GM23338 (cell line): Measurements from ENCODE around the gene KIF3B. TPM values are rescaled to one million over a fixed set of nuclear protein-coding genes. Genes with fewer than 3 reads are reported as not detected.

Experiments used
- ATAC-seq: fragments of 200-7000 bp; cut with Tn5 transposase; 3 replicates; pipeline ENCODE4 v1.9.1; 2020
- DNase-seq: peaks from one replicate; pipeline ENCODE4 v3.0.0-alpha.2; 2015; ENCODE audit warnings: low spot score
- H2AFZ ChIP-seq: fragments of 200-600 bp; sonication (generic); 2 replicates; pipeline ENCODE4 v1.8.0; 2016; ENCODE audit warnings: antibody characterized with exemption, mild to moderate bottlenecking, moderate library complexity
- H3F3A ChIP-seq: fragments of 200-600 bp; sonication (generic); replicated peaks from 2 replicates; pipeline ENCODE4 v1.8.0; 2017; ENCODE audit warnings: antibody characterized with exemption, mixed run types, low read depth
- H3K27ac ChIP-seq: fragments of 200-600 bp; sonication (generic); 2 replicates; pipeline ENCODE4 v1.6.1; 2016; ENCODE audit warnings: low read depth
- H3K27me3 ChIP-seq: fragments of 200-600 bp; sonication (generic); 2 replicates; pipeline ENCODE4 v1.8.0; 2016; ENCODE audit warnings: mild to moderate bottlenecking, mixed run types, moderate library complexity; ENCODE audit not compliant: insufficient read depth
- H3K36me3 ChIP-seq: fragments of 200-600 bp; sonication (generic); 2 replicates; pipeline ENCODE4 v1.8.0; 2016; ENCODE audit warnings: mild to moderate bottlenecking; ENCODE audit not compliant: insufficient read depth
- H3K4me1 ChIP-seq: fragments of 200-600 bp; sonication (generic); 2 replicates; pipeline ENCODE4 v1.8.0; 2016; ENCODE audit warnings: mild to moderate bottlenecking, moderate library complexity; ENCODE audit not compliant: insufficient read depth
- H3K4me2 ChIP-seq: fragments of 200-600 bp; sonication (generic); 2 replicates; pipeline ENCODE4 v1.7.1; 2017; ENCODE audit warnings: mixed run types
- H3K4me3 ChIP-seq: fragments of 200-600 bp; sonication (generic); 2 replicates; pipeline ENCODE4 v1.6.1; 2016; ENCODE audit warnings: mixed run types
- H3K79me2 ChIP-seq: fragments of 200-600 bp; sonication (generic); replicated peaks from 2 replicates; pipeline ENCODE4 v1.8.0; 2017; ENCODE audit warnings: mild to moderate bottlenecking; ENCODE audit not compliant: insufficient read depth
- H3K9me2 ChIP-seq: fragments of 200-600 bp; sonication (generic); 2 replicates; pipeline ENCODE4 v1.8.0; 2017; ENCODE audit not compliant: insufficient read depth
- H4K20me1 ChIP-seq: fragments of 200-600 bp; sonication (generic); replicated peaks from 2 replicates; pipeline ENCODE4 v1.8.0; 2017; ENCODE audit warnings: mild to moderate bottlenecking; ENCODE audit not compliant: insufficient read depth
- H3K27ac Mint-ChIP-seq: 2 replicates; pipeline ENCODE4 v1.8.0; 2020; ENCODE audit warnings: inconsistent platforms, mild to moderate bottlenecking, moderate library complexity, mixed read lengths
- H3K27me3 Mint-ChIP-seq: 3 replicates; pipeline ENCODE4 v1.8.0; 2022; ENCODE audit warnings: low read depth, mild to moderate bottlenecking, moderate library complexity, mixed read lengths, inconsistent platforms; ENCODE audit not compliant: insufficient read depth, poor library complexity
- H3K36me3 Mint-ChIP-seq: 3 replicates; pipeline ENCODE4 v1.8.0; 2021; ENCODE audit warnings: low read depth, mild to moderate bottlenecking, inconsistent platforms, moderate library complexity, mixed read lengths
- H3K4me1 Mint-ChIP-seq: 3 replicates; pipeline ENCODE4 v1.8.0; 2020; ENCODE audit warnings: mild to moderate bottlenecking, inconsistent platforms, mixed read lengths
- H3K4me3 Mint-ChIP-seq: 3 replicates; pipeline ENCODE4 v1.8.0; 2021; ENCODE audit warnings: moderate library complexity, mild to moderate bottlenecking, inconsistent platforms, mixed read lengths
- H3K9me3 Mint-ChIP-seq: 3 replicates; pipeline ENCODE4 v1.8.0; 2020; ENCODE audit warnings: moderate library complexity, mild to moderate bottlenecking, inconsistent platforms, mixed read lengths
- CREB1 ChIP-seq: fragments of 250-450 bp; sonication (Bioruptor Pico); IDR thresholded peaks from 2 replicates; pipeline ENCODE4 v1.5.0; 2020; ENCODE audit warnings: low read depth, mild to moderate bottlenecking, moderate library complexity
- ETS1 ChIP-seq: IDR thresholded peaks from 2 replicates; pipeline ENCODE4 v1.6.1; 2016; ENCODE audit warnings: antibody characterized with exemption
- EZH2 ChIP-seq: fragments of 200-600 bp; sonication (generic); IDR thresholded peaks from one replicate; pipeline ENCODE4 v1.8.0; 2017; ENCODE audit warnings: antibody characterized with exemption, mild to moderate bottlenecking, low read depth; ENCODE audit not compliant: unreplicated experiment
- EZH2phosphoT487 ChIP-seq: fragments of 200-600 bp; sonication (generic); IDR thresholded peaks from one replicate; pipeline ENCODE4 v1.8.1; 2018; ENCODE audit warnings: antibody characterized with exemption; ENCODE audit not compliant: unreplicated experiment
- NANOG ChIP-seq: IDR thresholded peaks from 2 replicates; pipeline ENCODE4 v1.6.1; 2016; ENCODE audit warnings: antibody characterized with exemption, borderline replicate concordance
- POLR2AphosphoS5 ChIP-seq: IDR thresholded peaks from 2 replicates; pipeline ENCODE4 v1.6.1; 2016; ENCODE audit warnings: antibody characterized with exemption, low read depth
- REST ChIP-seq: IDR thresholded peaks from one replicate; pipeline ENCODE4 v1.6.1; 2018; ENCODE audit warnings: antibody characterized with exemption; ENCODE audit not compliant: unreplicated experiment
- ZNF331 ChIP-seq: fragments of 250-450 bp; sonication (Bioruptor Pico); IDR thresholded peaks from 2 replicates; pipeline ENCODE4 v1.5.0; 2020; ENCODE audit warnings: low read depth, mild to moderate bottlenecking, moderate library complexity
- polyA plus RNA-seq: library from polyadenylated mRNA; unstranded; fragments of >200 nt; fragmentation: Nextera tagmentation; extraction: Ambion mirVana; gene quantifications from 2 replicates; pipeline ENCODE4 v1.2.1, GENCODE V29; 2016
- total RNA-seq: library from RNA; depleted of rRNA; stranded (reverse); fragments of >200 nt; shearing (Covaris generic); gene quantifications from 2 replicates; pipeline ENCODE4 v1.2.3, GENCODE V29; 2014
- TF ChIP-seq, protein P1 (sequence below), 2 experiments: fragments of 200-600 bp in 1 of 2; sonication (generic) in 1 of 2; conservative IDR thresholded peaks; 2 replicates each; pipeline versions ENCODE4 v1.5.1 to v1.6.1; 2016 to 2017; ENCODE audit warnings: antibody characterized with exemption in 2 of 2, low read depth in 2 of 2, mild to moderate bottlenecking in 2 of 2, moderate library complexity in 1 of 2
- TF ChIP-seq, protein P2 (sequence below): fragments of 250-450 bp; sonication (Bioruptor Pico); IDR thresholded peaks from 2 replicates; pipeline ENCODE4 v1.5.0; 2020; ENCODE audit warnings: mild to moderate bottlenecking, moderate library complexity

The KIF3B gene
- total and polyA plus RNA-seq, 2 experiments from 2014 or later = 6.1 to 22.8 TPM

- Histone ChIP-seq H3K4me3 (no peak overlapping the region), H3K27ac (no peak overlapping the region), H3K36me3 (peaks cover 18% of the 10 kb centered on the region), H2AFZ (no peak overlapping the region), H3K9me2 (0 out of 2 replicates have a peak, but pooled peaks cover 3% of the 10 kb centered on the region), H3K4me1 (peaks cover 8% of the 10 kb centered on the region; the same call in 1 of the 2 replicates), H3K79me2 (no peaks in the 10 kb centered on the region), H4K20me1 (peaks cover 4% of the 10 kb centered on the region), H3K4me2 (no peak overlapping the region), H3K27me3 (no peaks in the 10 kb centered on the region), H3F3A (no peaks in the 10 kb centered on the region)
- Mint-ChIP-seq H3K4me3 (no peak overlapping the region), H3K36me3 (no peaks in the 10 kb centered on the region), H3K27me3 (peaks cover 7% of the 10 kb centered on the region), H3K9me3 (no peaks in the 10 kb centered on the region), H3K4me1 (peaks cover 5% of the 10 kb centered on the region), H3K27ac (no peak overlapping the region)
- TF ChIP-seq, protein P1, sequence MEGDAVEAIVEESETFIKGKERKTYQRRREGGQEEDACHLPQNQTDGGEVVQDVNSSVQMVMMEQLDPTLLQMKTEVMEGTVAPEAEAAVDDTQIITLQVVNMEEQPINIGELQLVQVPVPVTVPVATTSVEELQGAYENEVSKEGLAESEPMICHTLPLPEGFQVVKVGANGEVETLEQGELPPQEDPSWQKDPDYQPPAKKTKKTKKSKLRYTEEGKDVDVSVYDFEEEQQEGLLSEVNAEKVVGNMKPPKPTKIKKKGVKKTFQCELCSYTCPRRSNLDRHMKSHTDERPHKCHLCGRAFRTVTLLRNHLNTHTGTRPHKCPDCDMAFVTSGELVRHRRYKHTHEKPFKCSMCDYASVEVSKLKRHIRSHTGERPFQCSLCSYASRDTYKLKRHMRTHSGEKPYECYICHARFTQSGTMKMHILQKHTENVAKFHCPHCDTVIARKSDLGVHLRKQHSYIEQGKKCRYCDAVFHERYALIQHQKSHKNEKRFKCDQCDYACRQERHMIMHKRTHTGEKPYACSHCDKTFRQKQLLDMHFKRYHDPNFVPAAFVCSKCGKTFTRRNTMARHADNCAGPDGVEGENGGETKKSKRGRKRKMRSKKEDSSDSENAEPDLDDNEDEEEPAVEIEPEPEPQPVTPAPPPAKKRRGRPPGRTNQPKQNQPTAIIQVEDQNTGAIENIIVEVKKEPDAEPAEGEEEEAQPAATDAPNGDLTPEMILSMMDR (conservative IDR thresholded peaks at IDR 0.05; ENCODE audit: low read depth in 2 of 2) = no peak
- TF ChIP-seq ZNF331 (CRISPR knock-in tag) = no peak
- TF ChIP-seq CREB1 (CRISPR knock-in tag) = no peak
- TF ChIP-seq POLR2AphosphoS5 = no peak
- TF ChIP-seq EZH2 = no peak
- TF ChIP-seq NANOG = no peak
- TF ChIP-seq, protein P2, sequence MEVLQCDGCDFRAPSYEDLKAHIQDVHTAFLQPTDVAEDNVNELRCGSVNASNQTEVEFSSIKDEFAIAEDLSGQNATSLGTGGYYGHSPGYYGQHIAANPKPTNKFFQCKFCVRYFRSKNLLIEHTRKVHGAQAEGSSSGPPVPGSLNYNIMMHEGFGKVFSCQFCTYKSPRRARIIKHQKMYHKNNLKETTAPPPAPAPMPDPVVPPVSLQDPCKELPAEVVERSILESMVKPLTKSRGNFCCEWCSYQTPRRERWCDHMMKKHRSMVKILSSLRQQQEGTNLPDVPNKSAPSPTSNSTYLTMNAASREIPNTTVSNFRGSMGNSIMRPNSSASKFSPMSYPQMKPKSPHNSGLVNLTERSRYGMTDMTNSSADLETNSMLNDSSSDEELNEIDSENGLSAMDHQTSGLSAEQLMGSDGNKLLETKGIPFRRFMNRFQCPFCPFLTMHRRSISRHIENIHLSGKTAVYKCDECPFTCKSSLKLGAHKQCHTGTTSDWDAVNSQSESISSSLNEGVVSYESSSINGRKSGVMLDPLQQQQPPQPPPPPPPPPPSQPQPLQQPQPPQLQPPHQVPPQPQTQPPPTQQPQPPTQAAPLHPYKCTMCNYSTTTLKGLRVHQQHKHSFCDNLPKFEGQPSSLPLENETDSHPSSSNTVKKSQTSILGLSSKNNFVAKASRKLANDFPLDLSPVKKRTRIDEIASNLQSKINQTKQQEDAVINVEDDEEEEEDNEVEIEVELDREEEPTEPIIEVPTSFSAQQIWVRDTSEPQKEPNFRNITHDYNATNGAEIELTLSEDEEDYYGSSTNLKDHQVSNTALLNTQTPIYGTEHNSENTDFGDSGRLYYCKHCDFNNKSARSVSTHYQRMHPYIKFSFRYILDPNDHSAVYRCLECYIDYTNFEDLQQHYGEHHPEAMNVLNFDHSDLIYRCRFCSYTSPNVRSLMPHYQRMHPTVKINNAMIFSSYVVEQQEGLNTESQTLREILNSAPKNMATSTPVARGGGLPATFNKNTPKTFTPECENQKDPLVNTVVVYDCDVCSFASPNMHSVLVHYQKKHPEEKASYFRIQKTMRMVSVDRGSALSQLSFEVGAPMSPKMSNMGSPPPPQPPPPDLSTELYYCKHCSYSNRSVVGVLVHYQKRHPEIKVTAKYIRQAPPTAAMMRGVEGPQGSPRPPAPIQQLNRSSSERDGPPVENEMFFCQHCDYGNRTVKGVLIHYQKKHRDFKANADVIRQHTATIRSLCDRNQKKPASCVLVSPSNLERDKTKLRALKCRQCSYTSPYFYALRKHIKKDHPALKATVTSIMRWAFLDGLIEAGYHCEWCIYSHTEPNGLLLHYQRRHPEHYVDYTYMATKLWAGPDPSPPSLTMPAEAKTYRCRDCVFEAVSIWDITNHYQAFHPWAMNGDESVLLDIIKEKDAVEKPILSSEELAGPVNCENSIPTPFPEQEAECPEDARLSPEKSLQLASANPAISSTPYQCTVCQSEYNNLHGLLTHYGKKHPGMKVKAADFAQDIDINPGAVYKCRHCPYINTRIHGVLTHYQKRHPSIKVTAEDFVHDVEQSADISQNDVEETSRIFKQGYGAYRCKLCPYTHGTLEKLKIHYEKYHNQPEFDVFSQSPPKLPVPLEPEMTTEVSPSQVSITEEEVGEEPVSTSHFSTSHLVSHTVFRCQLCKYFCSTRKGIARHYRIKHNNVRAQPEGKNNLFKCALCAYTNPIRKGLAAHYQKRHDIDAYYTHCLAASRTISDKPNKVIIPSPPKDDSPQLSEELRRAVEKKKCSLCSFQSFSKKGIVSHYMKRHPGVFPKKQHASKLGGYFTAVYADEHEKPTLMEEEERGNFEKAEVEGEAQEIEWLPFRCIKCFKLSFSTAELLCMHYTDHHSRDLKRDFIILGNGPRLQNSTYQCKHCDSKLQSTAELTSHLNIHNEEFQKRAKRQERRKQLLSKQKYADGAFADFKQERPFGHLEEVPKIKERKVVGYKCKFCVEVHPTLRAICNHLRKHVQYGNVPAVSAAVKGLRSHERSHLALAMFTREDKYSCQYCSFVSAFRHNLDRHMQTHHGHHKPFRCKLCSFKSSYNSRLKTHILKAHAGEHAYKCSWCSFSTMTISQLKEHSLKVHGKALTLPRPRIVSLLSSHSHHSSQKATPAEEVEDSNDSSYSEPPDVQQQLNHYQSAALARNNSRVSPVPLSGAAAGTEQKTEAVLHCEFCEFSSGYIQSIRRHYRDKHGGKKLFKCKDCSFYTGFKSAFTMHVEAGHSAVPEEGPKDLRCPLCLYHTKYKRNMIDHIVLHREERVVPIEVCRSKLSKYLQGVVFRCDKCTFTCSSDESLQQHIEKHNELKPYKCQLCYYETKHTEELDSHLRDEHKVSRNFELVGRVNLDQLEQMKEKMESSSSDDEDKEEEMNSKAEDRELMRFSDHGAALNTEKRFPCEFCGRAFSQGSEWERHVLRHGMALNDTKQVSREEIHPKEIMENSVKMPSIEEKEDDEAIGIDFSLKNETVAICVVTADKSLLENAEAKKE (CRISPR knock-in tag) = no peak
- no peak for TF ChIP-seq REST
- TF ChIP-seq EZH2phosphoT487 = no peak
- no peak for TF ChIP-seq ETS1
- ATAC-seq (no peak), DNase-seq (no peak)
Observed at GRCh38 chr20:32333988-32334885, 56.8 kb downstream of the KIF3B start.
